GM12872 (cell line): ENCODE results near the gene BICD2.

Source experiments
- CTCF ChIP-seq: IDR thresholded peaks from 3 replicates; pipeline ENCODE4 v1.5.1; 2011; ENCODE audit warnings: low read depth, mild to moderate bottlenecking, low read length, moderate library complexity; ENCODE audit not compliant: insufficient read depth

The BICD2 gene

GRCh38 chr9:92760494-92760893 lies 4.1 kb downstream of the BICD2 start:
- no peak for TF ChIP-seq CTCF

GRCh38 chr9:92760070-92760469 lies 4.6 kb downstream of the BICD2 start:
- no peak for TF ChIP-seq CTCF

GRCh38 chr9:92759446-92759845 lies 5.2 kb downstream of the BICD2 start:
- TF ChIP-seq CTCF = no peak

GRCh38 chr9:92756792-92757191 lies 7.8 kb downstream of the BICD2 start:
- no peak for TF ChIP-seq CTCF

GRCh38 chr9:92754091-92754745 lies 10.4 kb downstream of the BICD2 start:
- TF ChIP-seq CTCF = no peak

GRCh38 chr9:92752812-92753404 lies 11.7 kb downstream of the BICD2 start:
- no peak for TF ChIP-seq CTCF

- no peak for TF ChIP-seq CTCF
Observed at GRCh38 chr9:92749934-92750315, 14.7 kb downstream of the BICD2 start.
